Stimulated activated CD8-positive, alpha-beta memory T cell treated with anti-CD3 and anti-CD28 coated beads, Interleukin-15, amount 100 ng/mL, for 4 hours (primary cell): ENCODE data around the gene GTPBP4.

Source experiments
- DNase-seq, 2 donors: peaks; one replicate each; pipeline ENCODE4 v3.0.0-alpha.2; 2020; ENCODE audit warnings: low read depth in 2 of 2

GTPBP4 gene

DNA sequence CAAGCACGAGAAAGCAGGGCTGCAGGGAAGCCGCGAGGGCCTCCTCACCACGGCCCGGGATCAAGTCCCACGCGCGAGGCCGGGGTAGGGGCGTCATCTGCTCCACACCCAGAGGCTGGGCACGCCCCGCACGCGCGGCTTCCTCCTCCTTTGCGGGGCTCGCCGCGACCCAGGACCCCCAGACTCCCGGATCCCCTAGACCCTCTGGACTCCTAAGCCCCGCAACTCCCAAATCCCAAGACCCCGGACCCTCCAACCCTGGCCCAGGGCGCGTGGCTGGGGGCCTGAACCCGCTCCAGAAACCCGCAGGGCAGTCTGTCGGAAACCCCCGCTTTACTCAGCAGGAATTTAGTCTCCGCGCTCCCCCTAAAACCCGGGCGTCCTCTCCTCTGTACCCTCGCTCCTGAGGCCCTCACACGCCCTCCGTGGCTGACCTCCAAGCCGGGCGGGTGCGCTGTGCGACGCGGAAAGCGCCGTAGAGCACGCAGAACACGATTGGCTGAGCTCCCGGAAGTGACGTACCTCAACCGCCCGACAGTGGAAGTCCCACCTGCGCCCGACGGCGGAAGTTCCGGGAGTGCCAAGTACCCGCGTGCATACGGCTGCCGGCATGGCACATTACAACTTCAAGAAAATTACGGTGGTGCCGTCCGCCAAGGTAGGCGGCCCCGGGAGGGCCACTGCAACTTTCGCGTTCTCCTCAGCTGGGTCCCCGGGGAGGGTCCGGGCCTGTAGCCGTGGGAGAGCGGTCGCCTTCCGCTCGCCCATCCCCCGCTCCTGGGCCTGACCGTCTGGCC is at the start of gene GTPBP4:
Gene GTPBP4 (plus strand): TSS at position 565 of the 797 bp plus-strand sequence. CDS start 46 bp downstream, at position 611.
- DNase-seq, result peak; percentile 91 to 95

DNA sequence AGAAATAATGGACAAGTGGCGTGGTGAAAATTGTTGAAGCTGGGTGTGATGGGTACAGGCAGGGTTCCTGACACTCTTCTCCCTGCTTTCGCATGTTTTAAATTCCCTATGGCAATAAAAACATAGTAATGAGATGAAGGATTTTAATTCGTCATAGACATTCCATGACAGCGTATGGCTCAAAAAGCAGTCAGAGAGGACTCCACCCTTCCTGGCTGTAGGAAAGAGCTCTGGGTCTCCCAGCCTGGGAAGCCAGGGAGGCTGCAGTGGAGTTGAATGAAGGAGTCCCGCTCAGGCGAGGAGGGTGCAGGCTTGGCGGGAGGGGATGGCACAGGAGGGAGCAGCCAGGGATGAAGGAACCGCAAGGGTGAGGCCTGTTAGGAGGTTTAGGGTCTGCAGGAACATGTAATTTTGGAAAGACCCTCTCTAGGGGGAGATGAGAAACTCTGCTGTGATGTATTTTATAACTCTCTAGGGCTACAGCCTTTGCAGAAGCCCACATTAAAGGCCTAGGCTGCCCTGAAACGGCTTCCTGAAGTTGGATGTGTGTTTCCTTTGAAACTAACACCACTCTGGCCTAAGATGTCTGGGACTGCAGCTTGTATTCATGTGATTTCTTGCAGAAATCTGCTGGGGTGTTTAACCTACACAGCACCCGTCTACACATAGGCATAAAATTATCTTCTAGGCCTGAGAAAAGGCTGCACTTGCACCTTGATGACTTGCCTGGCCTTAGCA is 49.1 kb upstream of the GTPBP4 start:
- DNase-seq, result no peak

DNA sequence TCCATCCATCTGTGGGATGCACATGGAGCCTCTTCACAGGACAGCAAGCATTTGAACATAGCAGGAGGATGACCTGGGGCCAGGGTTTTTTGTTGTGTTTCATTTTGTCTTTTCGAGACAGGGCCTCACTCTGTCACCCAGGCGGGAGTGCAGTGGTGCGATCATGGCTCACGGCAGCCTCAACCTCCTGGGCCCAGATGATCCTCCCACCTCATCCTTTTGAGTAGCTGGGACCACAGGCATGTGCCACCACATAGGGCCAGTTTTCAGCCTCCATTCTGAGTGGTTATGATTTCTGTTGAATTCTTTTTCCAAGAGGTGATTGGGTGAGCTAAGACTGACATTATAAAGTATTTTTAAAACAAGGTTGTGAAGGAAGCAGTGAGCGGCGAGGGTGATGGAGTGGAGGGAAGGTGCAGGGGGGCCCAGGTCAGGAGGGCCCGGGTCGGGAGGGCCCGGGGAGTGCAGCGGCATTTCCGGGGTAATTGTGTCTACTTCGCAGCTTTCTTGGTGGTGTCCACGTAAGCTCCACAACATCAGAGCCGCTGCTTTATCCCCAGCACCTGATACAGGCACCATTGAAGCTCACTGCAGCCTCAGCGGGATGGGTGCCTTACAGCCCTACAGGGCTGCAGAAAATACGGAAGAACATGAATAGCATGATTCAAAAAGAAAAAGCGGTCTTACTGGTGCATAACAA is 44.8 kb upstream of the GTPBP4 start:
- DNase-seq, result no peak

DNA sequence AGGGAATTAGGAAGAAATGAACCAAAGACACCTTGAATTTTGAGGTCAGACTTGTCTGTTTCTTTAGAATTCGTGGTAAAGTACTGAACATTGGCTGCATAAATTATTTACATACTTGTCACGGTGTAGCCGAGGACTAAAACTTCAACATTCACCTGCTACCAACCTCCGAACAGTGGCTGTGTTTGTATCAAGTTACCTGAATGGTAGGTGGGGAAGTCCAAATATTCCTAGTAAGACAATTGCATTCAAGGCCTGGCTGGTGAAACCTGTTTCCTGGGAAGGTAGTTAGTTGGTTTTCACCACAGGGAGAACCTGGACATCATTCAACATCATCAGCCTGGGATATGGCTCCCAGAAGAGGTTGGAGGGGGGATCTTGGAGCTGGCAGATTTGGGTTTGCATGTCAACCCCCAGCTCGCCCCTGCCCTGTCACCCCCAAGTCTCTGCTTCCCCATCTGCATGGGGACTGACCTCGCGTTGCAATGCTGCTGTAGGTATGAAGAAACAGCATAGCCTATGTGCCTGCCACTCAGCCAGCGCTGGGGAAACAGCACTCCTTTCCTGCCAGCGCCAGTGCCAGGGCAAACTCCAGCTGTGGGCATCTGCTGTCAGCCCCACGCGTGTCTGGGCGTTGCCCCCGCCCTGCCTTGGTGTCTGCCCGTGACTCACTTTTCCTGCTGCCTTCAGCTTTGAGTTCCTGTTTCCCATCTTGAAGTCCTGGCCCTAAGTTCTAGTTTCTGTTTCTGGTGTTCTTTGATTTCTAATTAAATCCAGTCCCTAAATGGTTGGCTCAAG is 44.0 kb upstream of the GTPBP4 start:
- DNase-seq, result peak; percentile 13 to 22

DNA sequence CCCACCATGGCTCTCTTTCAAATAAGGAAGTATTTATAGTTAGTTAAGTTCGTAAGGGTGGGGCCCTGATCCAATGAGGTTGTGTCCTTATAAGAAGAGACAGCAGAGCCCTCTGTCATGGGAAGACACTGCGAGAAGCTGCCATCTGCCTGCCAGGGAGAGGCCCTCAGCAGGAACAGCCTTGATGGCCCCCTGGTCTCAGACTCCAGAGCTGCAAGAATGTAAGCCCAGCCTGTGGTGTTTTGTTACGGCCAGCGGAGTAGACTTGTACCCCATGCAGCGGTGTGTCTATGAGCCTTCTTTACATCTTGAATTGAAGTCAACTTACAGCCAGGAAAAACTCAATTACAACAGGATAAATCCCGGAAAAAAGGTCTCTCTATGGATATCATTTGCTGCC is 42.5 kb upstream of the GTPBP4 start:
- no peak for DNase-seq

DNA sequence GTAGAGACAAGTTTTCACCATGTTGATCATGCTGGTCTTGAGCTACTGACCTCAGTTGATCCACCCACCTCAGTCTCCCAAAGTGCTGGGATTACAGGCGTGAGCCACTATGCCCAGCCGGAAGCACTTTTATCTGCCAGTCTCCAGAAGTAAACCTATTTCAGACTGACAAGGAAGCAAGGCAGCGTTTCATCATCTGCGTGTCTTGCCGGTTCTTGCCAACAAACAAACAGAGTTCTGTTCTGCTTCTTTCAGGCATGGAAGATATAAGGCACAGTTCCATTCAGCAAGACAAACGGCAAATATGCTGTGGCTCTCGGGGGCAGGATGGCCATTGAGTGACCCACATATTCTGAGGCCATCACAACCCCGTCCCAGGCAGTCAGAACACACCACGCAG is 41.2 kb upstream of the GTPBP4 start:
- DNase-seq, result no peak

DNA sequence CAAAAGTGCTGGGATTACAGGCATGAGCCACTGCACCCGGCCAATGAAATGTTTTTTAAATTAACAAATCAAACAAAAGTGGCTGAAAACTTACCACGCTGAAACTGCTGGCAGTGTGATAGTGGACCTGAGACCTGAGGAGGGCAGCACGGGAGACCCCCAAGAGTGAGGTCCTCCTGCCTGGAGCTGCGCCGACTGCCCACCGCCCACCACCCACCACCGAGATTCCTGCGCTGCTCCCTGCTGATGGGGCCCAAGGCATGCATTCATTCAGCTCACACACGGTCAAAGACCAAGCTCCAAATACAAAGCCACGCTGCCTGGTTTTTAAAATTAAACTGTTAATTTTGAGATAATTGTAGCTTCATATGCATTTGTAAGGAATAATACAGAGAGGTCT is 40.4 kb upstream of the GTPBP4 start:
- no peak for DNase-seq

DNA sequence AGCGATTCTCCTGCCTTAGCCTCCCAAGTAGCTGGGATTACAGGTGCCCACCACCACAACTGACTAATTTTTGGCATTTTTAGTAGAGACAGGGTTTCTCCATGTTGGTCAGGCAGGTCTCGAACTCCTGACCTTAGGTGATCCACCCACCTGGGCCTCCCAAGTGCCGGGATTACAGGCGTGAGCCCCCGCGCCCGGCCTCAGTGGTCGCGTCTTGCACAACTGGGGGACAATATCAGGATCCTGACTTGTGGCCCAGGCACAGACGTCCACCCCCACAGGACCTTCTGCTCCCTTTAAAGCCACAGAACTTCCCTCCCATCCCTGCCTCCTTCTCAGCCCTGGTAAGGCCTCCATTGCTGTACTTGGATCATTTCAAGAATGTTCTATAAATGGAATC is 39.9 kb upstream of the GTPBP4 start:
- no peak for DNase-seq

DNA sequence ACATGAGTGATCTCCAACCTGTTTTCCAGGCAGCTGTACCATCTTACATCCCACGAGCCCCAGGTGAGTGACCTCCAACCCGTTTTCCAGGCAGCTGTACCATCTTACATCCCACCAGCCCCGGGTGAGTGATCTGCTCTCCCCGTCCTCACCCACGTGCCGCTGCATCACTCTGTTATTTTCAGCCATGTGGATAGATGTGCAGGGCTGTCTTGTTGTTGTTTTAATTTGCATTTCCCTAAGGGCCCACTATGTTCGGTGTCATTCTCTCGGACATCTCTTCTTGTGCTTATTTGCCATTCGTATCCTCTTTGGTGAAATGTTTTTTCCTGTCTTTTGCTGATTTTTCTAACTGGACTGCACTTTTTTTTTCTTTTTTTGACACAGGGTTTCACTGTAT is 38.8 kb upstream of the GTPBP4 start:
- no peak for DNase-seq

DNA sequence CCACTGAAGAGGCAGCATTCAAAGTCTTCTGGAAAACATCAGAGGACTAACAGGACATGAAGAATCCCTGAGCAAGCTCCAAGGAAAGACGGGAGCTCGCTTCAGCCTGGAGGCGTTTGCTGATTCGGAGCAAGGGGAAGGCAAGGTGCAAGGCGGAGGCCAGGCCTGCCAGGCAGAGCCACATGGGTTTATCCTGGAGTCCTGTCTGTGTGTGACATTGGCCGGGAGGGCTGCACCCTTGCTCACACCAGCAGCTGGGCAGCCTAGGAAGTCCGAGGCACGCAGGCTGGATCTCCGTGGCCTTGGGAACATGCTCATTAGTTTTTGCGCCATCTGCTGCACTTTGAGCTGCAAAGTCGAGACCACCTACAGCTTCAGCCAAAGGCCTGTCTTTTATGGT is 34.4 kb upstream of the GTPBP4 start:
- no peak for DNase-seq

DNA sequence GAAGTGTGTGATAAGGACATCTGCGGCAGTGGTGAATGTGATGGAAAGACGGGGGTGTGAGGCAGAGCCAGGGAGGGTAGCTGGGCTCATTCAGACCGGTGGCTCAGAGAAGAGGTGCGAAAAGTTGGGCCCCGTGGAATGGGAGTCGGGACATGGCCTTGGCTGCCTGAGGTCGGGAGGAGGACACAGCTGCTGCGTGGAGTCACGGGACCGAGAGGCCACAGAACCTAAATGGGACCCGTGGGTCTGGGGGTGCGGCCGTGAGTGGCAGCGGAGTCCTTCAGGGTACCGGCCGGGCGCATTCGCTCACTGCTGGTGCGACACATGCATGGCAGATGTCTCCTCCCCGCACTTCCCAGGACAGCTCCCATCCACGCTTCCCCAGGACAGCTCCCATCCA is 33.8 kb upstream of the GTPBP4 start:
- DNase-seq, result no peak

DNA sequence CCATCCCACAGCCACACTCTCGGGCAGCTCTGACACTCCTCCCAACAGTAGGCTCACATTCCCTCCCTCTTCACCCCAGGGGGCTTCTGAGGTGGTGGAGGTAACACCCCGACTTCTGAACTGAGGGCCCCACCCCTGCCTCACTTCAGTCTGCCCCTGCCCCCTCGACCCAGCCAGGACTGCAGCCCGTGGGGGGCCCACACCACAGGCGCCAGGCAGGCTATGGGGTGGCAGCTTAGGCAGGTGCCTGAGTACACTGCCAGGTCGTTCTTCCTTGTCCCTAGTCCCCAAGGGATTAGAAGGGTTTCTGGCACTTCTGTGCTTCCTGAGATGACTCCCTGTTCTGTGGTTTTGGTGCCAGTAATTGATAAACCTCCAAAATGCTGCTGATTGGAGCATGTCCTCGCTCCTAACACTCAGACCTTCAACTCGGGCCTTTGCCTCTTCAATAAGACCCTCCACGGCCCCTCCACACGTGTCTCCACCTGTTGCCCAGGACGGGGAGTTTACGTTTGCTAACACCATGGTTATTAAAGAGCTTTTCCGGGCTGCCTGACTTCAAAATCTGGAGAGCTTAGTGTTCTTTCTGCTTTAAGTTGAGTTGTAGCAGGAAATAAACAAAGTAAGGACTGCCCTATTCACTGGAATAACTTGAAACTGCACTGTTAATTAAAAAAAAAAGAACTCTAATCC is 33.0 kb upstream of the GTPBP4 start:
- no peak for DNase-seq

DNA sequence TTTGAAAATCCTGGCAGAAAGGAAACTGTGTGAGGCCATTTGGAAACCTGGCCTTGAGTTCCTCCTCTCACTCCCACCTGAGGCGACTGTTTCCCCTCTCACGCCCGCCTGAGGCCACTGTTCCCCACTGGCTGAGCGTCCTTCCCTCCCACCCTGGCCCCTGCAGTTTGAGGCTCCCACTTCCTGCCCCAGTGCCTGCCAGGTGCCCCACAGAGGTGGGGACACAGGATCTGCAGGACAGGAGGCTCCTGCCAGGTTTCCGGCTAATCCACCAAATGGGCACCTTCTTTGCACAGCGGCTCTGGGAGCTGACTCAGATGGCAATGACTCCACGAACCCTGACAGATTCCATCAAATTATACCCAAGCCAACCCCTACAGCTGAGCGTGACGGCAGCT is 32.4 kb upstream of the GTPBP4 start:
- DNase-seq, result no peak

DNA sequence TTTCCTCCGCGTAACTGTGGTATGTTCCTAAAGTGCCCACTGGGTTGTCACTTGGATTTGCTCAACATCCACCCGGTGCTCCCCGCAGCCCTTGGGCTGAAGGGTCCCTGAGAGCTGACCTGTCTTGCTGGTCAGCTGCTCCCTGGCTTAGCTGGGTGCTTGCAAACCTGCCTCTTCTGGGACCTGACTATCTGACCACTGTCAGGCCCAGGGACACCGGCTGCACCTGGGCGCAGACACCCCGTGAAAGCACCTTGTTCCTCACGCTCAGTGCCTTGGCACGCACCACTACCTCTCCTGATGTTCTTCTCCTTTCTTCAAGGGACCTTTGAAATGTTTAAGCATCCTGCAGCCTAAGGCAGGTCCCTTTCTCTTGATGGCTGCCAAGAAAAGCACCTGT is 30.1 kb upstream of the GTPBP4 start:
- DNase-seq, result no peak

DNA sequence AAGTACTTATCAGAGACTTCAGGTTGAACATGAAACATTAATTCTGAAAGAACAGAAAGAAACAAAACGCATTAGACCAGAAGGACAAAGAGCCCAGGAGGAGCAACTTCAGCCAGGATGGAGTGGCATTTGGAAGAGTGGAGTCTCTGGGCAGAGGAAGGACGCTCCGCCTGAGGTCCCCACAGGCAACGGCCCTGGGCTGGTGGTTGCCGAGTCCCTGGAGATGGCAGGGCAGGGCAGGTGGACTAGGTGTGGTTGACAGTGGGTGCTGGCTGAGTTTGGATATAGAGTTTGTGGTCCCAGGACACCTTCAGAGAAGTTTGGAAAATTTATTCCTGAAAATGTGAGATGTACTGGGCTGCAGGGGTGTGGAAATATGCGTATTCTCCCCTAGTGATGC is 29.4 kb upstream of the GTPBP4 start:
- no peak for DNase-seq

DNA sequence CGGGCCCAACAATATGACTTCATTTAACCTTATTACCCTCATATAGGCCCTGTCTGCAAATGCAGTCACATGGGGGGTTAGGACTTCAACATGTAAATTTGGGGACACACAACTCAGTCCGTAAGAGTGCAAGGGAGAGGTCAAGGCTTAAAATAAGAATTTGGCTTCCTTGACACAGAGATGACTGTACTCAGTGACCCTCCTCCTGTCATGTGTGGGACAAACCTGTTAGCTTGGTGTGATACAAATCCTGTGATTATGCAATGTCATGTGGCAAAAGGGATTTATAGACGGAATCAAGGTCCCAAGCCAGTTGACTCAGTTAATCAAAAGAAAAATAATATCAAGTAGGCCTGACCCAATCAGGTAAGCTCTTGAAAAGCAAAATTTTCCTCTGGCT is 25.9 kb upstream of the GTPBP4 start:
- DNase-seq, result no peak

DNA sequence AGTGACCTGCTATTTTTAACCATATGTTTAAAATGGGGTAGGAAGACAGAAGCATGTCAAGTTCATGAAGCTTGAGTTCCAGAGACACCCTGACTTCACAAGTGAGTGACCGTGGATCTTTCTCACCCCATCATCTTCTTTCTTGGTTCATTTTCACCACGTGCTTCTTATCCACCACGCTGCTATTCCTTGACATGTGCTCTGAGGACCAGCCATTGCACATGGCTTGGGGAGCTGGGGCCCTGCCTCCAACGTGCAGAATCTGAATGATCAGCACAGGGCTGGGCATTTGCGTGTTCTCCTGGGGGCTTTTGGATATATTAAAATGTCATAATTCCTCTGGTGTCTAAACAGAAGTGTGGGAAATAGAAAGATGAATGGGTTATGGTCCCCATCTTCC is 25.0 kb upstream of the GTPBP4 start:
- no peak for DNase-seq

DNA sequence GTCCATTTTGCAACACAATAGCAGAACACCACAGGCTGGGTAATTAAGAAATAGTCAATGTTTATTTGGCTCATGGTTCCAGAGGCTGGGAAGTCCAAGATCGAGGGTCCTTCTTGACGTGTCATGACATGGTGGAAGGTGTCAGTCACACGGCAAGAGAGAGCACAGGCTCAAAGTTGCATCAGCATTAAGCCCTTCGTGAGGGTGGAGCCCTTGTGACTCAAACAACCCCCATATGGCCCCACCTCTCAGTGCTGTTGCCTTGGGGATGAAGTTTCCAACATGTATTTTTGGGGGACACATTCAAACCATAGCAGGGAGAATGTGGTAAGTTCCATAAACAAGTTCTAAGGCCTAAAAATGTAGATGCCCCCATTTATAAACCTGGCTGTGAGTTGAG is 24.6 kb upstream of the GTPBP4 start:
- DNase-seq, result no peak

DNA sequence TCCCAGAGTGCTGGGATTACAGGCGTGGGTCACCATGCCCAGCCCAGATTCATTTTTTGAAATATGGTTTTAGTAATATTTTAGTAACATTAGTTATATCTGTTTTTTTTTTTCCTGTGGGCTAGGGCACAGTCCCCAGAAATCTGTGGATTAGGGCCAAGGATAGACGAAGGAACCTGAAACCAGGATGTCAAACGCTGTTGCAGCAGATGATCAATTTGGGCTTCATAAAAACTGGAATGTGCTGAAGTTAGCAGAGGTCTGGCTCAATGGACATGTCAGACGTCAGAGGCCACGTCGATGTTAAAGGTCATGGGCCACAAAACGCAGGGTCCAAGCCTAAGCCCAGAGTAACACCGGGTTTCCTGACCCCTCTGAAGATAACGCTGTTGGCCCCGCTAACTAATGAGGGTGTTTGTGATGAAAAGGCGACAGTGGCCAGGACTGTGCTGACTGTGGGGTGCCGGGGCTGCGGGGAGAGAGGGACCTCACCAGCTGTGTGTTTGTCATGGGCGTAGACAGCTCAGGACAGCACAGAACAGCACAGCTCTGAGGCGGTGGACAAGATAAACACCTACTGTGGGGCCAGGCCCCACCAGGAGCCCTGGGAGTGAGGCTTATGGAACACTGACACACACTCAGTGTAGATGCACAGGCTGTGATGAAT is 23.8 kb upstream of the GTPBP4 start:
- no peak for DNase-seq

DNA sequence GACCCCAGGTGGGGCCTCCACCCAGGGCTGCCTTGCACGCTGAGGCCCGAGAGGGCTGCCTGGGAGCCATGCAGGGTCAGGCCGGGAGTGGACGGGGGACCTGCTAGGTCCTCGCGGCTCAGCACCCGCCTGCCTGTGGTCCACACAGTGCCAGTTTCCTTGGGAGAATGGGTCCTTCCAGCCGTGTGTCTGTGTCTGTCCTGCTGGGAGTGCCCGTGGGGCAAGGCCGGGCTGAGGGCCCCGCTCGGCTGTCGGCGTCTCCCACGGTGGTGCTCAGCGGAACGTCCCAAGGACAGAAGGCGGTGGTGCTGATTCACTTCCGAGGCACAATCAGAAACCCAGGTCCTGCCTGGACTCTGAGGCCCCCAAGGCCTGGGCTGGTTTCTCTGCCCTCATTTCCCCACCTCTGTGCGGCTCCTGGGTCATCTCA is 23.2 kb upstream of the GTPBP4 start:
- no peak for DNase-seq
